GM12875 (cell line): ENCODE data around the gene CALN1.

ENCODE experiments used
- H3K4me3 ChIP-seq: one replicate; pipeline ENCODE4 v1.5.1; 2011; ENCODE audit warnings: low read depth, low read length, control low read depth
- TF ChIP-seq, protein P1 (sequence below): IDR thresholded peaks from 2 replicates; pipeline ENCODE4 v1.5.1; 2011; ENCODE audit warnings: low read depth, mild to moderate bottlenecking, control low read depth, inconsistent platforms, low read length, moderate library complexity, borderline replicate concordance; ENCODE audit not compliant: insufficient read depth

CALN1 gene

DNA sequence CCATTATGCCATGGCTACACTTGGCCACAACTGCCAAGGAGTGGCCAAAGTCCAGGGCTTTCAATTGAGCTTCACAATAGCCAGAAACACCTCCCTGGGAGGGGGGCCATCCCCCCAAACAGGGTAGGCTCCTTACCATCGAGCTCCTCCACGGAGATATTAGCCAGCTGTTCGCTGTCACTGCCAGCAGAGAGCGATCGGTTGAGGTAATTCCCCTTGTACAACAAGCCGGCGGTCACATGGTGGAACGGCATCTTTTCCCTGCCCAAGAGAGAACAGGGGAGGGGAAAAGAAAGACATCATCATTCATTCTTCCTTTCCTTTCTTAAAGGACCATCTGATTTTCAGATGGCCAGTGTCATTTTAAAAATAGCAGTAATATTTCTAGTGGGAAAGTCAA lies 133.6 kb downstream of the CALN1 start:
- H3K4me3 ChIP-seq: no peak overlapping the region
- TF ChIP-seq, protein P1, sequence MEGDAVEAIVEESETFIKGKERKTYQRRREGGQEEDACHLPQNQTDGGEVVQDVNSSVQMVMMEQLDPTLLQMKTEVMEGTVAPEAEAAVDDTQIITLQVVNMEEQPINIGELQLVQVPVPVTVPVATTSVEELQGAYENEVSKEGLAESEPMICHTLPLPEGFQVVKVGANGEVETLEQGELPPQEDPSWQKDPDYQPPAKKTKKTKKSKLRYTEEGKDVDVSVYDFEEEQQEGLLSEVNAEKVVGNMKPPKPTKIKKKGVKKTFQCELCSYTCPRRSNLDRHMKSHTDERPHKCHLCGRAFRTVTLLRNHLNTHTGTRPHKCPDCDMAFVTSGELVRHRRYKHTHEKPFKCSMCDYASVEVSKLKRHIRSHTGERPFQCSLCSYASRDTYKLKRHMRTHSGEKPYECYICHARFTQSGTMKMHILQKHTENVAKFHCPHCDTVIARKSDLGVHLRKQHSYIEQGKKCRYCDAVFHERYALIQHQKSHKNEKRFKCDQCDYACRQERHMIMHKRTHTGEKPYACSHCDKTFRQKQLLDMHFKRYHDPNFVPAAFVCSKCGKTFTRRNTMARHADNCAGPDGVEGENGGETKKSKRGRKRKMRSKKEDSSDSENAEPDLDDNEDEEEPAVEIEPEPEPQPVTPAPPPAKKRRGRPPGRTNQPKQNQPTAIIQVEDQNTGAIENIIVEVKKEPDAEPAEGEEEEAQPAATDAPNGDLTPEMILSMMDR: no peak

DNA sequence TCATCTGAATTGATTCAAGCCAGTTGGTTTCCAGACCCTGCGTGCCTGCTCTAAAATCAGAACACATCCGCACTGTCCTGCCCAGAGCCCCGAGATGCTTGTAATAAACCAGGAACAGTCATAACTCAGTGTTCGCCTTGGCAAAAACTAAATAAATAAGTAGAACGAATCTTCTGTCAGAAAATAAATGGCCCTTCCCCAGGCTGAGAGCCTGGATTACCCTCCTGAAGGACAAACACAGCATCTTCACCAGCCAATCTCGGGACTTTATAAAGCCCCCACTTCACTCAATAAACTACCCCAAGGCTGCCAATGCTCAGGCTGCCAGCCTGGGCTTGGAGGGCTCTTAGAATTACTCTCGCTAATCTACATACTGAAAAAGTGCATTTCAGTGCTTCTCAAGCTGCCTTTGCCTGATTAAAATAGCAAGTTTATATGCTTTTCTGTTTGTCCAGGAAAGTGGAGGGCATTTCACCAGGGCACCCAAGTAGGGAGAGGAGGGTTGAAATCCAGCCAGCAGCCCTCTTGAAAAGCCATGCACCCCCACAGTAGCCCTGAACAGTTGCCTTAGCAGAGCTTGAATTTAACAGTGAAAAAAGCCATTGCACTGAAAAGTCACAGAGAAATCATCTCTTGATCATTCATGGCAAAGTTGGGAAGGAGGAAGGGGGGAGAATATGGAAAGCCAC lies 136.6 kb downstream of the CALN1 start:
- H3K4me3 ChIP-seq: no peak overlapping the region
- TF ChIP-seq, protein P1: no peak

DNA sequence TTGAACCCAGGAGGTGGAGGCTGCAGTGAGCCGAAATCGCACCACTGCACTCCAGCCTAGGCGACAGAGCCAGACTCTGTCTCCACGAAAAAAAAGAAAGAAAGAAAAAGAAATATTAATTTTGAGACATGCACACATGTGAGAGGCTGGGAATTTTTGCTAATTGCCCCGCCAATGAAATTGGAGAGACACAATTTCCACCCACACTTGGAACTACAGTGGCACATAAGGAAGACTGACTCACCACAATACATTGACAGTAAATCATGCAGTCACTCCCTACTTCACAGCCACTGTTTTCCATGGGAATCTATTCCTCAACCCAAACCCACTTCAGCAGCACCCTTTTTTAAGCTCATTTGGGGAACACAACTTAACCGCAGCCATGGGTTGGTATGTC lies 139.7 kb downstream of the CALN1 start:
- TF ChIP-seq, protein P1: no peak

DNA sequence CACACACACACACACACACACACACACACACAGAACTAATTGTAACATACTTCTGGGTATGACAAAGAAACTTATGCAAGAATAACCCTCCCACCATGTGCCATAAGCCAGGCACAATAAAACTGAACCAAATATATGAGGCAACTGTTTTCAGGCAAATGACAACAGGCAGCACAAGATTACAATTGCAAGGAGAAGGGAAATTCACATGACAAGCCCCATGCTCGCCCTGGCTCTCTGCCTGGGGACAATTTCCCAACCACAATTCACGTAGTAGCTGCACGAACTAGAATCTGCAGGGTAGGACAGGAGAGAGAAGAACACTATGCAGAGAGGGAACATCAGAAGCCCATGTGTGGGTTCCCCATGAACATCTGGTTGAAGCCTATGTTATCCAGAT lies 143.3 kb downstream of the CALN1 start:
- H3K4me3 ChIP-seq: no peak overlapping the region
- TF ChIP-seq, protein P1: no peak

More for the DNA sequence above, 139.7 kb downstream of the CALN1 start:
- H3K4me3 ChIP-seq: no peak overlapping the region

DNA sequence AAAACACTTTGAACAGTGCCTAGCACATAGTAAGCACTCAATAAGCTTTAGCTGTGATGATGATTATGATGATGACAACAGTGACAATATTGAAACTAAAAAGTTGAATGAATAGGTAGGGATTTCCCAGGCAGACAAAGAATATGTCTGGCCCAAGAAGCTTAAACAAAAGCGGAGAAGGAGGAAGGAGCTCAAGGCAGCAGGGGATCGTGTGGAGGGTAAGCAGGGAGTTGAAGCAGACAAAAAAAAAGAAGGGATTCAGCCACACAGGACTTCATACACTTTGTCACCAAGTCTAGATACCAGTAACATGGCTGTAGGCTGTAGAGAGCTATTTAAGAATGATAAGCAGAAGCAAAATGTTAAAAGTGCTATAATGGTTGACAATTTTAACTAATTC lies 144.0 kb downstream of the CALN1 start:
- TF ChIP-seq, protein P1: no peak

DNA sequence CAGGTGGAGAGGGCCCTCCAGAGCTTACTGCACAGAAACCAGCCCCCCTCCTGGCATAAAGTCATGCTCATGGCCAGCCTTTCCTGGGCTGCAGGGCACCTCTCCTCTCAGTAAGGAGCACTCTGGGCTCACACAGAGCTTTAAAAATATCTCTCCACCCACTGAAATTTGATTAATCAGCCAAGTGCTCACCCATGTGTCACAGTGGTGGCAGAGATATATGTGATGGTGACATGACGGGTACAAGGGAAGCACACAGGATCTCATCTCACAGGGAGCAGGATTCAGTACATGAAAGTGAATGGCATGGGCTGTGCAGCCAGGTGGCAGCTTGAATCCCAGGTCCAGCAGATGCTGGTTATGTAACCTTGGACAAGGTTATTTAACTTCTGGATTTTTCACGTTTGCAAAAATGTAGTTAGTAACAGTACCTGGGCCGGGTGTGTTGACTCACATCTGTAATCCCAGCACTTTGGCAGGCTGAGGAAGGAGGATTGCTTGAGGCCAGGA lies 144.8 kb downstream of the CALN1 start:
- TF ChIP-seq, protein P1: no peak

More for the DNA sequence above, 144.0 kb downstream of the CALN1 start:
- no peak overlapping the region for H3K4me3 ChIP-seq

DNA sequence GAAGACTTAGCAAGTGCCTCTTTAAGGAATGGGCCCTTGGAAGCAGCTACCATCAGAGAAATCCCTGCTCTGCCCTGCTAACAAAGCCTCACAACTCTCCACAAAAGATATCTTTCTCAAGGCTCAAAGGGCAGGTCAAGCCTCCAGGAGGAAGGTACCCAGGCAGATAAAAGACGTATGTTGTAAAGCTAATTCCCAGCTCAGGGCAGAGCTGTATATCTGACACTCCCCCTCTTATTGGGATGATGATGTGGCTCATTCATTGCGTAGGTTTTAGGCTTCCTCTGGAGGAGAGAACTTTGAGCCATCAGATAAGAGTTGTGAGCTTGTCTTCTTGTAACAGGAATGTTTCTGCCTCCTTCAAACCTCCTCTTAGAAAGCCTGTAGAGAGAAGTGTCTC lies 145.4 kb downstream of the CALN1 start:
- no peak overlapping the region for H3K4me3 ChIP-seq
- TF ChIP-seq, protein P1: no peak

More for the DNA sequence above, 144.8 kb downstream of the CALN1 start:
- no peak overlapping the region for H3K4me3 ChIP-seq
